Kidney (tissue), 14 donors: ENCODE measurements around the gene NFAM1. TPM values are rescaled to one million over a fixed set of nuclear protein-coding genes. Genes with fewer than 3 reads are reported as not detected.

Source experiments
- DNase-seq, 5 donors: peaks; one replicate each; pipeline ENCODE4 v3.0.0-alpha.2; 2013 to 2020
- FAIRE-seq: peaks from 2 replicates; lab custom pipeline; 2012; peaks lifted over from hg19 to GRCh38; lab: Jason Lieb, UNC
- H3K27ac ChIP-seq, 2 donors: one replicate each; pipeline ENCODE4 v1.7.0; 2013; ENCODE audit warnings: low read depth in 2 of 2, low read length in 2 of 2, inconsistent platforms in 1 of 2
- H3K27me3 ChIP-seq: one replicate; pipeline ENCODE4 v1.7.1; 2013; ENCODE audit warnings: low read length, inconsistent platforms; ENCODE audit not compliant: control insufficient read depth, insufficient read depth
- H3K36me3 ChIP-seq, 3 donors: one replicate each; pipeline versions ENCODE4 v1.7.0 to v1.7.1; 2013; ENCODE audit warnings: low read length in 3 of 3, control low read depth in 1 of 3, inconsistent platforms in 1 of 3; ENCODE audit not compliant: insufficient read depth in 3 of 3, control insufficient read depth in 2 of 3
- H3K4me1 ChIP-seq, 3 donors: one replicate each; pipeline versions ENCODE4 v1.7.0 to v1.7.1; 2013; ENCODE audit warnings: low read length in 3 of 3, inconsistent platforms in 1 of 3, low read depth in 1 of 3; ENCODE audit not compliant: control insufficient read depth in 2 of 3, insufficient read depth in 2 of 3
- H3K4me3 ChIP-seq, 3 donors: one replicate each; pipeline versions ENCODE4 v1.7.0 to v1.8.1; 2013; ENCODE audit warnings: low read length in 3 of 3, control low read depth in 1 of 3, inconsistent platforms in 1 of 3
- H3K9ac ChIP-seq, 3 donors: one replicate each; pipeline versions ENCODE4 v1.7.0 to v1.7.1; 2013; ENCODE audit warnings: low read length in 3 of 3, control low read depth in 1 of 3, inconsistent platforms in 1 of 3
- H3K9me3 ChIP-seq, 3 donors: one replicate each; pipeline versions ENCODE4 v1.7.0 to v1.7.1; 2013; ENCODE audit warnings: low read length in 3 of 3, control low read depth in 1 of 3, inconsistent platforms in 1 of 3; ENCODE audit not compliant: control insufficient read depth in 2 of 3, insufficient read depth in 1 of 3
- CTCF ChIP-seq: IDR thresholded peaks from 3 replicates; pipeline ENCODE4 v1.5.1; 2012; ENCODE audit warnings: mild to moderate bottlenecking, moderate library complexity, borderline replicate concordance; ENCODE audit not compliant: insufficient read depth; ENCODE audit errors: extremely low read depth
- intact Hi-C: fragments of 100-400 bp; cut with DNase I; formaldehyde crosslinking; loops from one replicate; pipeline ENCODE4 v1.11.1; 2022
- polyA plus RNA-seq: library from polyadenylated mRNA; stranded (reverse); fragments of 350-450 nt; fragmentation: Illumina TruSeq; extraction: RNeasy Lipid Tissue Mini Kit (QIAGEN cat#74804); gene quantifications from one replicate; pipeline ENCODE4 v1.2.3, GENCODE V29; 2014; ENCODE audit warnings: low read depth, low replicate concordance; ENCODE audit not compliant: insufficient read depth
- total RNA-seq: library from RNA; stranded (reverse); fragmentation: NEBNext Ultra II Directional; extraction: Animal tissue kit (Norgen Biotek cat#: 25700); gene quantifications from one replicate; pipeline ENCODE4 v1.2.1, GENCODE V29; 2021
- donor health status: control.
- donor health status: control.
- donor health status: control.
- donor health status: control.
- donor health status: control.
- donor health status: DM: yes; HTN: yes; CAD: no.
- donor health status: Normal renal cell carcinoma (clear cell type).

The NFAM1 gene
- total and polyA plus RNA-seq, 2 donors from 2014 or later, result 0.60 to 7.9 TPM

GRCh38 chr22:42369250-42370041 is 62.8 kb downstream of the NFAM1 start:
- Histone ChIP-seq H3K27ac (no peak overlapping the region), H3K4me3 (peak overlapping the region; percentile 62 to 89 (median 79)), H3K27me3 (no peaks in the 10 kb centered on the region), H3K9me3 (no peaks in the 10 kb centered on the region), H3K36me3 (no peaks in the 10 kb centered on the region), H3K4me1 (peaks cover 2 to 11% (median 10%) of the 10 kb centered on the region in 3 donors), H3K9ac (peak overlapping the region; percentile 44 to 66 (median 66))
- intact Hi-C loops, result no loop called here
- DNase-seq, result peak; percentile 94 to 98 (median 95)
- FAIRE-seq, result no peak
- no peak for TF ChIP-seq CTCF

- Histone ChIP-seq H3K4me3 (peak overlapping the region; percentile 36 to 62 (median 45)), H3K9ac (peak overlapping the region in 1 of 3 donors; percentile 34), H3K27me3 (no peaks in the 10 kb centered on the region), H3K9me3 (no peaks in the 10 kb centered on the region), H3K36me3 (no peaks in the 10 kb centered on the region), H3K4me1 (peaks cover 2 to 11% (median 10%) of the 10 kb centered on the region in 3 donors), H3K27ac (no peak overlapping the region)
- intact Hi-C loops, result no loop called here
- DNase-seq (peak in 4 of 5 donors; percentile 25 to 86 (median 72)), FAIRE-seq (no peak)
- no peak for TF ChIP-seq CTCF
These were observed 63.6 kb downstream of the NFAM1 start for GRCh38 chr22:42368379-42369249.

GRCh38 chr22:42367980-42368378 is 64.2 kb downstream of the NFAM1 start:
- Histone ChIP-seq H3K9ac (peak overlapping the region in 1 of 3 donors; percentile 34), H3K36me3 (no peaks in the 10 kb centered on the region), H3K4me3 (peak overlapping the region in 1 of 3 donors; percentile 62), H3K27ac (no peak overlapping the region), H3K4me1 (peaks cover 2 to 11% (median 10%) of the 10 kb centered on the region in 3 donors), H3K9me3 (no peaks in the 10 kb centered on the region), H3K27me3 (no peaks in the 10 kb centered on the region)
- TF ChIP-seq CTCF, result no peak
- FAIRE-seq, result no peak
- intact Hi-C loops, result no loop called here
- DNase-seq, result no peak
